ENCODE measurements around the gene IQSEC3. TPM values are rescaled to one million over a fixed set of nuclear protein-coding genes. Genes with fewer than 3 reads are reported as not detected.

IQSEC3 gene
- total and polyA plus RNA-seq, 11 donors: 0.29 to 3.2 (median 1.5) TPM

DNA sequence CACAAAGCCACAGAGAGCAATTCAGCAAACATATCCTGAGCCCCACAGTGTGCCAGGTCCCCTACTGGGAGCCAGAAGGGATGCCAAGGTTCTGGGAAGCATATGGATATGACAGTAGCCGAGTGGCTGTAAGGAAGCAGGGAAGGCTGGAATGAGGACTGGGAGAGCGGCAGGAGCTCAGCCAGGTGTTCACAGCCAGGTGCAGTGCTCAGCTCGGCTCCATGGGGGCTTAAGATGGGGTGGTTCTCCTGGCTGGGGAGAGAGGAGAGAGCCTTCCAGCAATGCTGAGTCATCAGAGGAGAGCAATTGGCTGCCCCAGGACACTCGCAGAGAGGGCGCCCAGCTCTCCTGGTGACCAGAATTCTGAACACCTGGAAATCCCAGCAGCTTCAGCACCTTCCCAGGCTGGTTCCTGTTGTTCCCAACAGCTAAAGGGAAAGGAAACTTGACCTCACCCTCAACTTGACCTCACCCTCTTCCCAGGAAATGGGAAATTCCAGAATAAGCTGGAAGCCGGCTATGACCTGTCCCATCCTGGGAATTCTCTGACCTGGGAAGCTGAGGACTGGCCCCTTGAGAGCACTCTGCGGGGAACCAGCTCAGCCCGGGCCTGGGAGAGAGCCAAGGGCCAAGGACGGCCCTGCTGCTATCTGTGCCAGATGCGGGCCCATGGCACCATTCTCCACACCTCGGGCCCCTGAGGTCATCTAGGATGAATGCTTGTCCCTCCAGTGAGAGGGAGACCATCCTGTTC is 112.7 kb downstream of the IQSEC3 start:
- Histone ChIP-seq H3K9me3 (no peaks in the 10 kb centered on the region), H3K36me3 (no peaks in the 10 kb centered on the region), H3K4me1 (peaks cover 22 to 82% (median 73%) of the 10 kb centered on the region in 12 donors), H3K4me3 (peak overlapping the region in 1 of 12 donors; percentile 16), H3K27me3 (no peaks in the 10 kb centered on the region), H3K27ac (peak overlapping the region; percentile 50 to 85 (median 77))
- DNase-seq (peak; percentile 43 to 67 (median 61)), ATAC-seq (peak in 2 of 4 donors; percentile 6 to 38)
- intact Hi-C loops (cut with DNase I): no loop called here
- WGBS, 4 donors: 37 to 57% (median 48%) methylated on average over 11 of the region's 11 CpGs
- TF ChIP-seq CTCF (IDR thresholded peaks at IDR 0.05) (no peak), POLR2A (IDR thresholded peaks at IDR 0.05) (no peak)

- Histone ChIP-seq H3K27me3 (no peaks in the 10 kb centered on the region), H3K9me3 (no peaks in the 10 kb centered on the region), H3K27ac (peak overlapping the region; percentile 21 to 85 (median 77)), H3K4me1 (peaks cover 22 to 76% (median 67%) of the 10 kb centered on the region in 12 donors), H3K36me3 (no peaks in the 10 kb centered on the region), H3K4me3 (peak overlapping the region in 2 of 12 donors; percentile 9 to 14)
- intact Hi-C loops (cut with DNase I): no loop called here
- no peak for TF ChIP-seq CTCF (IDR thresholded peaks at IDR 0.05)
- TF ChIP-seq POLR2A (IDR thresholded peaks at IDR 0.05): no peak
- no peak for ATAC-seq
- WGBS, 4 donors: 61 to 76% (median 63%) methylated on average over 2 to 5 of the region's 5 CpGs
- DNase-seq: peak in 1 of 5 donors; percentile 14
Measured at GRCh38 chr12:179885-180284, 113.3 kb downstream of the IQSEC3 start.

DNA sequence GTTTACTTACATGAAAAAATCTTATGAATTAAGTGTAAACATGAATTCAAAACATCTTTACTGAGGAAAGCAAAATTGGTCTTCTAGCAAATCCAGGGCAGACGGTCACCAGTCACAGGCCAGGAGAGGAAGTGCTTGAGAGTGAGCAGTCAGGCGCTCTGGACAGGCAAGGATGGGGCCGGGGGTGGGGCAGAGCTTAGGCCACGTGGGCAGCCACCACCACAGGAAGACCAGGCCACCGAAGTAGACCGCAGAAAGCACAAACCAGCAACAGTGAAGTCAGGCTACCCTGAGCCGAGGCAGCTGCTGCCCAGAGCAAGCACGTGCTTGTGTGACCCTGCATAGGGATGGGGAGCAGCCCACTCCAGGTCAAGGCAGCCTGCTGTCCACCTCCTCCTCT is 113.9 kb downstream of the IQSEC3 start:
- Histone ChIP-seq H3K36me3 (no peaks in the 10 kb centered on the region), H3K9me3 (no peaks in the 10 kb centered on the region), H3K27me3 (no peaks in the 10 kb centered on the region), H3K4me3 (peak overlapping the region in 7 of 12 donors; percentile 8 to 45 (median 33)), H3K4me1 (peaks cover 22 to 76% (median 62%) of the 10 kb centered on the region in 12 donors), H3K27ac (peak overlapping the region in 11 of 12 donors; percentile 57 to 86 (median 79))
- ATAC-seq (peak in 3 of 4 donors; percentile 10 to 66 (median 15)), DNase-seq (peak; percentile 63 to 75 (median 68))
- TF ChIP-seq POLR2A (IDR thresholded peaks at IDR 0.05) (no peak), CTCF (IDR thresholded peaks at IDR 0.05) (no peak)
- intact Hi-C loops (cut with DNase I): no loop called here
- 38 to 60% (median 45%) methylated on average over 8 of the region's 8 CpGs for WGBS, 4 donors

- peak overlapping the region; percentile 12 to 86 (median 70) for H3K27ac ChIP-seq
- no peaks in the 10 kb centered on the region for H3K9me3 ChIP-seq
- H3K4me3 ChIP-seq: peak overlapping the region in 11 of 12 donors; percentile 7 to 45 (median 27)
- DNase-seq (peak in 1 of 5 donors; percentile 67), ATAC-seq (peak in 1 of 4 donors; percentile 4)
- H3K27me3 ChIP-seq: no peaks in the 10 kb centered on the region
- intact Hi-C loops (cut with DNase I): no loop called here
- TF ChIP-seq CTCF (IDR thresholded peaks at IDR 0.05) (no peak), POLR2A (IDR thresholded peaks at IDR 0.05) (no peak)
- peaks cover 11 to 63% (median 47%) of the 10 kb centered on the region in 12 donors for H3K4me1 ChIP-seq
- no peaks in the 10 kb centered on the region for H3K36me3 ChIP-seq
- 40 to 65% (median 60%) methylated on average over 9 to 17 of the region's 17 CpGs for WGBS, 4 donors
Measured at GRCh38 chr12:181921-182320, 115.4 kb downstream of the IQSEC3 start.

All from heart left ventricle (tissue), 16 donors.